ENCODE data around the gene RET.

RET gene

GRCh38 chr10:43083764-43084163, 6.9 kb downstream of the RET start:
- Histone ChIP-seq H2AFZ (ENCODE audit: low read depth, low read length) (no peak overlapping the region), H3K27ac (ENCODE audit: low read length) (no peak overlapping the region), H3K4me2 (ENCODE audit: low read length) (no peak overlapping the region), H3K27me3 (ENCODE audit: low read depth, low read length) (no peaks in the 10 kb centered on the region), H3K9me3 (ENCODE audit: insufficient read depth, low read length) (no peaks in the 10 kb centered on the region), H3K9ac (ENCODE audit: low read length) (no peak overlapping the region), H3K4me1 (ENCODE audit: low read length) (peaks cover 6% of the 10 kb centered on the region; the same call in 1 of the 2 replicates), H4K20me1 (ENCODE audit: insufficient read depth, low read length) (no peaks in the 10 kb centered on the region), H3K4me3 (ENCODE audit: low read length) (no peak overlapping the region), H3K79me2 (ENCODE audit: low read length) (no peaks in the 10 kb centered on the region), H3K36me3 (replicated peaks; ENCODE audit: low read depth, low read length) (no peaks in the 10 kb centered on the region)
- no peak for TF ChIP-seq EZH2phosphoT487 (IDR thresholded peaks at IDR 0.05; ENCODE audit: low read depth)
- no peak for TF ChIP-seq CTCF (IDR thresholded peaks at IDR 0.05; ENCODE audit: low read depth, low read length)

- no peak overlapping the region for H3K4me2 ChIP-seq (ENCODE audit: low read length)
- no peak overlapping the region for H3K27ac ChIP-seq (ENCODE audit: low read length)
- no peaks in the 10 kb centered on the region for H3K9me3 ChIP-seq (ENCODE audit: insufficient read depth, low read length)
- H4K20me1 ChIP-seq (ENCODE audit: insufficient read depth, low read length) = no peaks in the 10 kb centered on the region
- H3K4me3 ChIP-seq (ENCODE audit: low read length) = no peak overlapping the region
- H2AFZ ChIP-seq (ENCODE audit: low read depth, low read length) = no peak overlapping the region
- H3K79me2 ChIP-seq (ENCODE audit: low read length) = no peaks in the 10 kb centered on the region
- H3K27me3 ChIP-seq (ENCODE audit: low read depth, low read length) = no peaks in the 10 kb centered on the region
- no peak for TF ChIP-seq EZH2phosphoT487 (IDR thresholded peaks at IDR 0.05; ENCODE audit: low read depth)
- TF ChIP-seq CTCF (IDR thresholded peaks at IDR 0.05; ENCODE audit: low read depth, low read length) = no peak
- H3K9ac ChIP-seq (ENCODE audit: low read length) = no peak overlapping the region
- peaks cover 6% of the 10 kb centered on the region; the same call in 1 of the 2 replicates for H3K4me1 ChIP-seq (ENCODE audit: low read length)
- H3K36me3 ChIP-seq (replicated peaks; ENCODE audit: low read depth, low read length) = no peaks in the 10 kb centered on the region
Observed at GRCh38 chr10:43084812-43085211, 7.9 kb downstream of the RET start.

- Histone ChIP-seq H3K4me1 (ENCODE audit: low read length) (peaks cover 6% of the 10 kb centered on the region; the same call in 1 of the 2 replicates), H3K79me2 (ENCODE audit: low read length) (no peaks in the 10 kb centered on the region), H3K9ac (ENCODE audit: low read length) (no peak overlapping the region), H3K27ac (ENCODE audit: low read length) (no peak overlapping the region), H4K20me1 (ENCODE audit: insufficient read depth, low read length) (no peaks in the 10 kb centered on the region), H3K27me3 (ENCODE audit: low read depth, low read length) (no peaks in the 10 kb centered on the region), H3K4me3 (ENCODE audit: low read length) (no peak overlapping the region), H3K36me3 (replicated peaks; ENCODE audit: low read depth, low read length) (no peaks in the 10 kb centered on the region), H2AFZ (ENCODE audit: low read depth, low read length) (no peak overlapping the region), H3K9me3 (ENCODE audit: insufficient read depth, low read length) (no peaks in the 10 kb centered on the region), H3K4me2 (ENCODE audit: low read length) (no peak overlapping the region)
- TF ChIP-seq EZH2phosphoT487 (IDR thresholded peaks at IDR 0.05; ENCODE audit: low read depth) = no peak
- TF ChIP-seq CTCF (IDR thresholded peaks at IDR 0.05; ENCODE audit: low read depth, low read length) = no peak
Observed at GRCh38 chr10:43086321-43086942, 9.6 kb downstream of the RET start.

- Histone ChIP-seq H3K4me2 (ENCODE audit: low read length) (no peak overlapping the region), H4K20me1 (ENCODE audit: insufficient read depth, low read length) (no peaks in the 10 kb centered on the region), H3K36me3 (replicated peaks; ENCODE audit: low read depth, low read length) (no peaks in the 10 kb centered on the region), H3K9ac (ENCODE audit: low read length) (no peak overlapping the region), H3K27ac (ENCODE audit: low read length) (no peak overlapping the region), H3K4me1 (ENCODE audit: low read length) (no peaks in the 10 kb centered on the region), H2AFZ (ENCODE audit: low read depth, low read length) (no peak overlapping the region), H3K79me2 (ENCODE audit: low read length) (no peaks in the 10 kb centered on the region), H3K9me3 (ENCODE audit: insufficient read depth, low read length) (no peaks in the 10 kb centered on the region), H3K4me3 (ENCODE audit: low read length) (no peak overlapping the region), H3K27me3 (ENCODE audit: low read depth, low read length) (no peaks in the 10 kb centered on the region)
- no peak for TF ChIP-seq EZH2phosphoT487 (IDR thresholded peaks at IDR 0.05; ENCODE audit: low read depth)
- no peak for TF ChIP-seq CTCF (IDR thresholded peaks at IDR 0.05; ENCODE audit: low read depth, low read length)
Observed at GRCh38 chr10:43089519-43089918, 12.7 kb downstream of the RET start.

Data from OCI-LY3 (cell line).